COLO829 (cell line): Measurements from ENCODE around the gene ZNF804B.
A peak's percentile ranks its signal among the peaks of the same experiment; 100 is the strongest.

Experiments
- DNase-seq: peaks from one replicate; pipeline ENCODE4 v3.0.0; 2012; ENCODE audit warnings: low spot score

The ZNF804B gene

DNA sequence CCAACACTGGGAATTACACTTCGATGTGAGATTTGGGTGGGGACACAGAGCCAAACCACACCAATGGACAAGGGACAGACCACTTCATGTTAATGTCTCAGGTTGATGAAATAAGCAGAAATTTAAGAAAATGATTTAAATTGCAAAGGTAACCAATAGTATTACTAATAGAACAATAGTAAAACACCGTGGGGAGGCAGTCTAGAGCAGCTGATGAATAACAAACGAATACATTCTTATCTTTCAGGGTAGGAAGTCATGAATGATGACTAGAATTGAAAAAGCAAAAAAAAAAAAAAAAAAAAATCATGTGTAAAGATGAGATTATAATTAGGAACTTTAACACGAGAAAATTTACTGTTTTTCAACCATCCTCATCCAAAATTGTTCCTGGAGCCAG is 207.9 kb downstream of the ZNF804B start:
- DNase-seq: no peak

DNA sequence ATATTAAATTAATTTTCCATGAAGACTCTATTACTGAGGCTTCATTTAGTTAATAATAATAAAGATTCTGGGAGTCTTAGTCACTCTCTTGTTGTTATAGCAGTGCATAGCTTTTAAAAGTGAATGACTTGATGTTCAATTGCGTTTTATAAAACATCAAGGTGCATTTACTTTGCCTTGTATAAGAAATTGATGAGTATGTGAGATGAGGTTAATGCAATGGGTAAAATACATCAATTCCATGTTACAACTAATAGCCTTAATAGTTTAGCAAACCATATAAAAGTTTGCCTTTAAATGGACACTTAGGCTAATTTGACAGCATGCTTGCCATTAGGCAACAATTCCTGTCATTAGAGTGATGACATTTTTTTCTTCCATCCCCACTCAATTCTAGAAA is 209.7 kb downstream of the ZNF804B start:
- DNase-seq: no peak

DNA sequence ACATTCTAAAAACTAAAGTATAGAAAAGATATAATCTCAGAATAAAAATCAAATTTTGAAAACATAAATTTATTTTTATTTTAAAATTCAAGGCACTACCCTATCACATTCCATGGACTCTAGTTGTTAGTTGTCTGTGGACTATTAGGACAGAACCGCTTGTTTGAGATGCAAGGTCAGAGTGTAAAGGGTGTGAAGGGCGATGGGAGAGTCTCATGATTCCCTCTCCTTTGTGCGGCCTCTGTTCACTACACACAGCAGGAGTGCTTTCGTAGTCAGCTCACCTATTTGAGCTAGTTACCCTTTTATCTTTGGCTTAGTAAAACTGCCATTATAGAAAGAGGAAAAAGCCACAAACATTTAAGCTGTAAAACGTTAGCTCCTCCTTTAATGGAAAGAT is 225.8 kb downstream of the ZNF804B start:
- DNase-seq: no peak

DNA sequence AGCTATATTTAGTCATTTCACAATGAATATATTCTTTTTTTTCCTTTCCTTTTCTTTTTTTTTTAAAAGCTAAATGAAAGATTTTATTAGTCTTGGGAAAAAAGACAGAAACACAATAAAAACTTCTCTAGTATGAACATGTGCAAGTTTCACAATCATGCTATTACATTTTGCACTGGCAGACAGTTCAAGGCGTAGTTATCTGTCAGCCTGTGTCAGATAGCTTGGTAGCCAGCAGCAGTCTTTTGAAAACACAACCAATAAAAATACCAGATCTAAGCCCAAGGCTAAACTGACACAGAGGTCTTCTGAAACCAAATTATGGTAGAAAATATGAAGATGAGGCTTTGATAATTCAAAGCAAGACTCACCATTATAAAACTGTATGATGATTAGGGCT is 241.8 kb downstream of the ZNF804B start:
- DNase-seq: no peak

DNA sequence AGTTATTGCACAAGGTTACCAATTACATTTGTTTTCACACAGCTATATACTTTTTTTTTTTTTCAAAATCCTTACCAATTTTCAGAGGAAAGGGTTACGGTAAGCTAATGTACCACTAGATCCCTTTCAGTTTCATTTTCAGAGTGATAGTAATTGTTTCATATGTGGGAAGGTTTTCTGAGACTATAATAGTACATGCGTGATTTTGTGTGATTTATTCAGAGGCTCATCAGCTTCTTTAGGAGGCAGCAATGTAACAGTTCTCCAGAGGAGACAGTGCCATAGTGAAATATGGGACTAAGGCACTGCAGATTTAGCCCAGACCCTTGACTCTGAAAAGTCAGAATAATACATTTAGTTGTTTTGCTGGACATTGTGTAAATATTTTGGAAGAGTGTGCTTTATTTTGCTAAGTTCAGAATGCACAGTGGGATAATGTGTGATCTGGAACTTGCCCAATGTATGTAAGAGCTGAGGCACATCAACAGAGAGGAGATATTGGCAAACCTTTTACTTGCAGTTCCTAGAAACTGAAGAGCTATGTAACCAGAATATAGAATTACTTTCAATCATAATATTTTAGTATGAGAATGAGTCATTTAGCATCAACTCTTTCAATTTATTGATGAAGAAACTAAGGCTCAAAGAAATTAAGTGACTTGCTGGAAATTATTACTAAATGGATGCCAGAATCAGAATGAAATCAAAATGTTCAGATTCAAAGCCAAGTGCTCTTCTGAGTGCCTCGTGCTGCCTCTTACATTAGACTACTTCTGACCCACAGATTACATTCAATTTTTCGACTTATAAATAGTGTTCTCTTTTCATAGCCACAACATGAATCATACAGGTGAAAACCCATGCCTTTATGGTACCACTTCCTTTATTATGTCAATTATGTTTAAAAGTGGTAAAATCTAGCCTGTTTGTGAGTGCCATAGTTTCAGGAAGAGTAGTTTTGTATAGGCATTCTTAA is 243.8 kb downstream of the ZNF804B start:
- DNase-seq: no peak

DNA sequence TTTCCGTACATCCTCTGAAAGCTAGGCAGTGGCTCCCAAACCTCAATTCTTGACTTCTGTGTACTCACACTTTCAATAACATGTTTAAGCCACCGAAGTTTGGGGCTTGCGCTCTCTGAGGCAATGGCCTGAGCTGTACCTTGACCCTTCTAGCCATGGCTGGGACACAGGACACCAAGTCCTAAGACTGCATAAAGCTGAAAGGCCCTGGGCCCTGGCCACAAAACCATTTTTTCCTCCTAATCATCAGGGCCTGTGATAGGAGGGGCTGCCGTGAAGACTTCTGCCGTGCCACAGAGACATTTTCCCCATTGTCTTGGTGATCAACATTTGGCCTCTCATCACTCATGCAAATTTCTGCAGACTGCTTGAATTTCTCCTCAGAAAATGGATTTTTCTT is 252.5 kb downstream of the ZNF804B start:
- no peak for DNase-seq

DNA sequence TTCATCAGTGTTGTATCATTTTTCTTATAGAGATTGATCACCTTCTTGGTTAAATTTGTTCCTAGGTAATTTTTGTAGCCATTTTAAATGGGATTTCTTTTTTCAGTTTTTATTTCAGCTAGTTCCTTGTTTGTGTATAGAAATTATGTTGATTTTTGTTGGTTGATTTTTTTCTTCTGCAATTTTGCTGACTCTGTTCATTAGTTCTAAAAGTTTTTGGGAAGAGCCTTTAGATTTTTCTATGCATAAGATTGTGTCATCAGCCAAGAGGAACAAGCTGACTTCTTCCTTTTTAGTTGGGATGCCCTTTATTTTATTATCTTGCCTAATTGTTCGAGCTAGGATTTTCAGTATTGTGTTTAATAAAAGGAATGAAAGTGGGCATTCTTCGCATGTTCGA is 258.2 kb downstream of the ZNF804B start:
- DNase-seq: no peak

DNA sequence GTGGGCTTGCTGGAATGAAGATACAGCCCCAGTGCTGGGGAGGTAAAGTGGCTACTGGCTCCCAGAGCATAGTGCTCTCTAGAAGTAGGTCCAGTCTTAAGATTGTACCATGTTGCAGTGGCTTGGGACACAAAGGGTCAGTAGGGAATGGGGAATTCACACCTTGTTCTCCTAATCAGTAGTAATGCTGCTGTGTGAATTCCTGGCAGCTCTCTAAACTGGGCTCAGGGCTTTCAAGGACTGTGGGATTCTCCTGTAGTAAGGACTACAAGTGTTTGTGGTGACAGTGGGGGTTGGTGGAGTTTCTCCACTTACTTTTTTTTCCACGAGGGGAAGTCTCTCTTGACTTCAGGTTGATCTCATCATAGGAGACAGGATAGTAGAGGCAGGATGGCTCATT is 262.2 kb downstream of the ZNF804B start:
- no peak for DNase-seq

DNA sequence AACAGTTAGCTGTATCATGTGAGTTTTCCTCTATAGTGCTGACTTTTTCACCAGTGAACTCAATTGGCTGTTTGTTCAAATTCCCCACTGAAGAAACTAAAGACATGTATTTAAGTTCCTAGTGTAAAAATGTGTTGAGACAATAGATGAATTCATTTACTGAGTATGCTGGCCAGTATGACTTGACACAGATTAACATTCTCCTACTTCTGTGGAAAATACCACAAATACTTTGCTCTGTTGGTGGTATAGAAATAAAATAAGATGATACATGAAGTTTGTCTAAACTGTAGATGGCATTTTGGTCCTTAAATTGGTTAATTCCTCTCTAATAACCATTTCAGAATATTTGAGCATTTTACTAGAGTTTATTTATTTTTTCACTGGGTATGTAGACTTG is 263.7 kb downstream of the ZNF804B start:
- peak; percentile 79 for DNase-seq

DNA sequence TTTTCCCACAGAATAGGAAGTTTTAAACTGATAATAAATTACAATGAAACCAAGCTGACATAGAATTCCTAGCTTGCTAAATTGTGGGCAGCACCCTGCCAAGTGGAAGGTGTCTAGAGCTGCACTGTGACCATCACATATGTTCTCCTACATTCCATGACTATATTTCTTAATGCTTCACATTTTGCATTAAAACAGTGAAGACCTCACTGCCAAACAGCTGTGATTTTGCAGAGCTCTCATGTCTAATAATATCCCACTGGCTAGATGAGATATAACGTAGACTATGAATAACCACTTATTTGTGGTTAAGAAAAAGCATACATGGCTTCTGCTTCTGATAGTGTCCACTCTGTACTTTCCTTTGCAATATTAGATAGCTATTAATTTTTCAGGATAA is 264.4 kb downstream of the ZNF804B start:
- DNase-seq: no peak

DNA sequence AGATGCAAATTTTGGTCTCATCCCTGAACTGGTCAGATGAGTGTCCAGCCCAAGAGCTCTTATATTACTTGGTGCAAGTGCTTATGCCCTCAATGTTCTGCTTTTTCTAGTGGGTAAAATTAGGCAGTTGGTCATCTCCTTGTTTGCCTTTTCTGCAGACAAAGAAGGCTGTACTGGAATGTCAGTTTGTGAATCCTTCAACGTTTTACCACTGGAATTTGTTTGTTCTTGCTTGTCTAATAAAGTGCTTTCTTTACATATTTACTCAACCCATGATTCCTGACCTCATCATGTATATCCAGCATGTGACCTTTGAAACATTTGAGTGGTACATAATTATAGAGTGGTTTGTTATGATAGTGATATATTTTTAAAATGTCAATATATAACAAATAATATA is 268.3 kb downstream of the ZNF804B start:
- peak; percentile 29 for DNase-seq

DNA sequence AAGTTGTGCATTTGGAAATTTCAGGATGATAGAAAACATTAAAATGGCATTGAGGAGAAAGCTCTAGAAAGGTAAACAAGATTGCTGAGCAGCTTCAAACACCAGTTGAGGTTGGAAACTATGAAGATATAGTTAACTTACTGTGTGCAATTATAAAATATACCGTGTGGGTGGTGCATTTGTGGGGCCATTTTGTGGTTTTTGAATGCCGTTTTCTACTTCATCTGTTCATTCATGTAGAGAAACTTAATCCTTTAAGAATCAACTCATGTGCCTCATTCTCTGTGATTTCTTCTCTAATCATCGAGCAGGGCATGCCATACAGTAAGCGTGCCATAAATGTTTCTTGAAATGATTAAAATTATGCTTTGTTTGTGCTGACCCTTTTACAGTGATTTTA is 268.8 kb downstream of the ZNF804B start:
- no peak for DNase-seq

DNA sequence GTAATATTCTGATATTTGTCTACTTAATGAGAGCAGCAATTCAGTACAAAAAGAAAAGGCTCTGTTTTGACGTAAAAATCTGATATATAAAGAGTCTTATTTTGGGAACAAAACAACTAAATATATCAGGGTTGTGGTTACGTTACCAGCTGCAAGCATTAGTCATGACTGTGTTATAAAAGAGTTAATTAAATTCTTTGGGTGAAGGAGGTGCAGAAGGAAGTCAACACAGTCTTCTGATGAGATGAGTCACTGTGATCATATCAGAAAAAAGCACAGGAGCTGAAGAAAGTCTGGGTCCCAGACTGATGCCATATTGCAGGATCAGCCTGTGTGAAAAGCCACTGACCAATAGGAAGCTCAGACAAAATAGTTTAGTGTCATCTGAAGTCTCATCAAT is 270.4 kb downstream of the ZNF804B start:
- peak; percentile 84 for DNase-seq

DNA sequence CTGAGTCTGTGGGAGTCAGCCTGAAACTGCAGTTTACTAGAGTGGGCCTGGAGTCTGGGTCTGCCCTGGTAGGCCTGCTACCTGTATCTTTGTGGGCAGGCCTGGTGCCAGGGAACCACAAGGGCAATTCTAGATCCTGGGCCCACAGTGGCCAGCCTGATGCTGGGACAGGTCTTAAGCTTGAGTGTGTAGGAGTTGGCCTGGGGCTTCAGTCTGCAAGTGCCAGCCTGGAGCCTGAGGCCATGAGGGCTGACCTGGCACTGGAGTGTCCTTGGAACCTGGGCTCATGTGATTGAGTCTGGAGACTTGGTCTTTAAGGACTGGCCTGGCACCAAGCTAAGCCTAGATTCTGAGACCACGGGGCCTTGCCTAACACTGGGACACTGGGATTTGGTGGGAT is 281.7 kb downstream of the ZNF804B start:
- DNase-seq: no peak

DNA sequence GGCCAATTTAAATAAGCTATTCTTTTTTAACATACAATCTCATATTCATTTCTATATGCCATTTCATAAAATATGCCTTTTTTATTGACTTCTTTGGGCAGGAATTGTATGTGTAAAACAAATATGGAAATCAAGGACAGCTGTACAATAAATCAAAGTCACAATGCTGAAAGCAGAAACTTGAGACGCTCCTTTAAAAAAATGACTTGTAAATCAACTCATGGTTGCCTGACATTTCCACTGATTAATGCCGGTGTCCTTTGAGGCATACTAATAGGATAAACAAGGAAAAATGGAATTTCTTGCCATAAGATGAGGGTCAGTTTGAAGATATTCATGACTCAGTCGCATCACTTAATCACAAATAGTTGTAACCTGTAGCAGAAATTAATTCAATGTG is 283.4 kb downstream of the ZNF804B start:
- no peak for DNase-seq

DNA sequence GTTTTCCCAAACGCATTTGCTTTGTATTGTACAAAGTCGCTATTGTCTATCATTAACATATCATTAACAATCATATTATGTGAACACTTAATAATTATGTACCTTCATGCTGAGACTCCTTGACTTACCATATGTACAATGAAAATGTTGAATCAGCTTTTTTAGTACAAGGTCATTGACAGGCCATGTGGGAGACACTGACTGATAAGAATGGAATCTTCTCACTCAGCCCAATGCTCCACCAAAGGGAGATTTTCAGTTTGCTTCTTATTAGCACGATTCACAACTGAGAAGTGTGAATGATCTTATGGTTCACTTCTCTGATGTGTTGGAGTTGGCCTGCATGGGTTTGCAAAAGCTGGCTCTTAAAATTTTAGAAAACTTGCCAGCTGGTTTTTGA is 289.5 kb downstream of the ZNF804B start:
- no peak for DNase-seq

DNA sequence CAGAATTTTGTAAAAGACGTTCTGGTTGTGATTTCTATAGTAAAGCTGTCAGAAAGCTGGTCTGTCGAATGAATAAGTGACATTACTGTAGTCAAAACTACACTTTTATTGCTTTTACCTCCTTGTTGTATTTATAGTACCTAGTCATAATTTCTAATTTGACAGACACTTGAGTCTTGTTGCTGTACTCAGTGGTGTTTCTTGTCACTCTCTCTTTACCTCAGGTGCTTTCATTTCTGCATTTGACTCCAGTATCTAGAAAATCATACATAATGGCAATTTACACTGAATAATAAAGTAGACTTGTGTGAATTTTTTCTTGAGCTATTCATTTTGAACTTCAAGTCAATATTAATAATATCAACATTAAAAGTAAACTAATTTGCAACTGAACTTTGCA is 293.6 kb downstream of the ZNF804B start:
- no peak for DNase-seq

DNA sequence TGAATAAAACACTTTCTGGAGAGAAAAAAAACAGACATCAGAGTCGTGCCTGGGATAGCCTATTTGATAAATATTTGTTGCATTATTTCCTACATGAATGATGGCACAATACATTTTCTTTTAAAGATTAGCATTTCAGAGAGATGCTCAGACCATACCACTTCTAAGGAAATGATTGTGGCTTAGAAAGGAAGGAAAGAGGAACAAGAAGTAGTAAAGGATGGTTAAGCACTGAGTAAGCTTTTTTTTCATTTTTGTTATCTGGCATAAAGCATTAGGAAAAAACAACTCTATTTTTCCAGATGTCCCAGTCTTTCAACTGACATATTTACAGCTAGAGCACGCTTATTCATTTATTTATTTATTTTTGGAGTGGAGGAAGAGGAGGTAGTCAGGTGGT is 294.9 kb downstream of the ZNF804B start:
- no peak for DNase-seq

DNA sequence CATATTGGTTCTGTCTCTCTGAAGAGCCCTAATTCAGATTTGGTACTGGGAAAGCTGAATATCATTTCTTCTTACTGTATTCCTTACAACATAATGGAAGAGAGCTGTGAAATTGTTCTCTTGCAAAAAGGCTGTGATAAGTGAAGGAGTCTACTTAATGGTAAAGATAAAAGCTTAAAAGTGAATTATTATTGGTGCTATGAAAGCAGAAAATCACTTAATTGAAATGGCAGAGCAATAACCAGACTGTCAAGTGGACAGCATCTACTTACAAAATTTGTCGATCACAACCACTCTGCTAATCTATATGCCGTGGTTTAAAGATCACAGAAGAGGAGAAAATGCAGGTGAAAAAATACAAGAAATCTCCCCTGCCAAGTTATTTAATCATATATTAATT is 300.7 kb downstream of the ZNF804B start:
- no peak for DNase-seq

DNA sequence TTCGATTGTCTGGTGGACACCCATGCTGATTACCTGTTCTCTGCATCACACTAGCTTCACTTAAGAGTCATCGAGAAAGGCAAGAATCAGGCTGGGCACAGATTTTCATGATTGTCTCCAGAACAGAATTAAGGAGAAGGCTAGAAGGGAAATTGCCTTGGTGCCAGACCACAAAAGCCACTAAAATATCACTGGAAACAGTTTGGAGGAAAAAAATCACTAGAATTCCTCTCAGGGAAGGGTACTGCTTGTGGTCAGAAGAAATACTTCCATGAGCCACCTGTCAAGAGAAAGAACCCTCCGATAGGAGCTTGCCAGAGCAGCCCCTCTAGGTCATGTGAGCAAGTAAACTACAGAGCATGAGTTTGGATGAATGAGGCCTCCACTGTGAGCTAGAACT is 305.3 kb downstream of the ZNF804B start:
- no peak for DNase-seq

DNA sequence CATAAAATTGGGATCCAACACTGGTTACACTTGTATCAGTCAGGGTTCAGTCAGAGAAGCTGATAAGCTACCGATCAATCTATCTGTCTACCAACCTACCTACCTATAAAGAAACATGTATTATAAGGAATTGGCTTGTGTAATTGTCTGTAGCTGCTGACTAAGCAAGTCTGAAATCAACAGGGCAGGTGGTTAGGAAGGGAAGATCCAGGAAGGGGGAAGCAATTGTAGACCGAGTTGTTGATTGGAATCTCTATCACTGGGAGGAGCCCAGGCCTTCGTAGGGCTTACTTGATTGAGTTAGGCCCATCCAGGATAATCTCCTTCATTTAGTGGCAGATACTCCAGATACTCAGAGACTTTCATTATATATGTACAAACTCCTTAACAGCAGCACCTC is 307.5 kb downstream of the ZNF804B start:
- no peak for DNase-seq

DNA sequence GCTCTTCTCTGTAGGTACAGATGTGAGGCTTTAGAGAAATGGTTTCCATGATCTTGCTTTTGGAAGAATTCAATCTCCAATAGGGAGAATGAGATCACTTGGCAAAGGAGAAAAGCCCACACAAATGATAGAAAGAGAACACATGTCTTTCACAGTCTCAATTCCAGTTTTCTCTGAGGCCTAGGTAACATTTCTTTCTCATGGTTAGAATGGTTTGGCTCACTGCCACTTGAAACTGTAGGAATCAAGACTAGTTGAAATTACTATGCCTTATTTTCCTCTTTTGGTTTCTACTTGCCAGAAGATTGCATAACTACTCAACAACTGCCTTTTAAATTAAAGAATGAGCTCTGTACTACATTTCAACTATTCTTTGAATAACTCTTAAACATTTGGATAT is 312.6 kb downstream of the ZNF804B start:
- no peak for DNase-seq

DNA sequence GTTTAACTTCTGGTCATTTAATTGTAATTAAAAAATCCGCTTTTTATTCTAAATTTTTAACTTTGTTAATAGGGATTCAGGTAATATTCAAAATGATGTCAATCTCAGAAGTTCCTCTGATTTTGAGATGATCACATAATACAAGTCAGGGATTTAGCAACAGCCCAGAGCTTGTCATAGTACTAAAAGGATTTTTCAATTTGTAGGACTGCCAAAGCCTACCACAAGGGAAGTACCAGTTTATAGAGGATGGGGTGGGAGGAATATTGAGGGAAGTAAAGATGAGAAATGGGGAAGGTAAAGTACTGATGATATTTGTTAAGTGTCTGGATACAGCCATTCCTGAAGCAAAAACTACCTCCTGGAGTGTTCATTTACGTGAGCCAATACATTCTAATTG is 314.3 kb downstream of the ZNF804B start:
- DNase-seq: no peak

DNA sequence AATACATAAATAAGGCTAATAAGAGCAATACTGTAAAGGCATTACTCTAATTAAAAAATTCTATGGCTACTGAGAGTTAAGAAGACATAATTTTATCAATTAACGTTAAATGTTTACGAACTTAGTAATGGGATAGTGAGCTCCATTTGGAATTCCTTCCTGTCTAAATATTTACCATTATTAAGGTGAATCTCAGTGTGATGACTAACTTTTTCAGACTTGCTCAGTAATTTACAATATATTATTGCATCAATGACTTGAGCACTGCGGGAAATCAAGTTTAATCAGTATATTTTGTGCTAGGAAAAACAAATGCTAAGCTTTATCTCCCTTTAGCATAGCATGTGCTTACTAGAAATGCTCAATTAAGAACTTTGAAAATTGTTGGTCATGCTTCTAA is 318.5 kb downstream of the ZNF804B start:
- no peak for DNase-seq
